ENCODE data around the gene USH1G.
"Not testable (repeated sequence)": the region's sequence is repeated elsewhere in the genome, so short reads cannot be mapped to it uniquely, and the experiment has no call there.

The USH1G gene

DNA sequence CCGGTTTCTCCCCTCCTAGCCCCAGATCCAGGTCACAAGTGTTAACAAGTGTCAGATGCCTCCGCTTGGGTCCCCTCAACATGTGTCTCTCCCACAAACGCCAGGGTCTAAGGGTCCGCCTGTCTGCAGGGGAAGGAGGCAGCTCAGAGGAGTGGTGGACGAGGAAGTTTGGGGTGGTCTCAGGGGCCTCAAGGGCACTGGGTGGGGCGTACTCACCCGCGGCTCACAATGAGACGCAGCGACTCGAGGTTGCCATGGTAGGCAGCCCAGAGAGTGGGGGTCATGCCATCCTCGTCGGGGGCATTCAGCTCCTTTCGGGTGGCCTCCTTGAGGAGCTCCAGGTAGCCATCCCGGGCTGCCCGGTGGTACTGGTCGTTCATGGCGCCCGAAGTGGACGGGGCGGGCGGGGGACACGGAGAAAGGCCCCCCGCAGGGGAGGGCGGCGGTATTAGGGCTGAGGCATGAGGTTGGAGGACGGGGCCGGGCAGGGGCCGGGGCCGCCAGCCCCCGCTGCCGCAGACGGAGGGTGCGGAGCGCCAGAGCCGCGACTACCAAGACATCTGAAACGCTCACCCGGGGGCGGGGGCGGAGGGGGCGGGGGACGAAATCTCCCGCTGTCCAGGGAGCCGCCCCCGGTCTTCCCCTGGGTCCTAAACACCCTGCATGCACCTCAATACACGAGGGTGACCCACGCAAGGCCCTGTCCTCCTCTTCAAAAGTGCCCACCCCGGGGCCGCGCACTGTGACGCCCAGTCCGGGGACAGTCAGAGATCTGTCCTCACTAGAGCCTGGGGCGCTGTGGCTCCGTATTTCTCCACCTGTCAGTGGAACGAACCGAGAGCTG, at the start of gene USH1G:
Gene USH1G (minus strand): TSS at position 562 of the 844 bp plus-strand sequence. CDS start 182 bp downstream, at position 380.
- DNase-seq, result no peak

DNA sequence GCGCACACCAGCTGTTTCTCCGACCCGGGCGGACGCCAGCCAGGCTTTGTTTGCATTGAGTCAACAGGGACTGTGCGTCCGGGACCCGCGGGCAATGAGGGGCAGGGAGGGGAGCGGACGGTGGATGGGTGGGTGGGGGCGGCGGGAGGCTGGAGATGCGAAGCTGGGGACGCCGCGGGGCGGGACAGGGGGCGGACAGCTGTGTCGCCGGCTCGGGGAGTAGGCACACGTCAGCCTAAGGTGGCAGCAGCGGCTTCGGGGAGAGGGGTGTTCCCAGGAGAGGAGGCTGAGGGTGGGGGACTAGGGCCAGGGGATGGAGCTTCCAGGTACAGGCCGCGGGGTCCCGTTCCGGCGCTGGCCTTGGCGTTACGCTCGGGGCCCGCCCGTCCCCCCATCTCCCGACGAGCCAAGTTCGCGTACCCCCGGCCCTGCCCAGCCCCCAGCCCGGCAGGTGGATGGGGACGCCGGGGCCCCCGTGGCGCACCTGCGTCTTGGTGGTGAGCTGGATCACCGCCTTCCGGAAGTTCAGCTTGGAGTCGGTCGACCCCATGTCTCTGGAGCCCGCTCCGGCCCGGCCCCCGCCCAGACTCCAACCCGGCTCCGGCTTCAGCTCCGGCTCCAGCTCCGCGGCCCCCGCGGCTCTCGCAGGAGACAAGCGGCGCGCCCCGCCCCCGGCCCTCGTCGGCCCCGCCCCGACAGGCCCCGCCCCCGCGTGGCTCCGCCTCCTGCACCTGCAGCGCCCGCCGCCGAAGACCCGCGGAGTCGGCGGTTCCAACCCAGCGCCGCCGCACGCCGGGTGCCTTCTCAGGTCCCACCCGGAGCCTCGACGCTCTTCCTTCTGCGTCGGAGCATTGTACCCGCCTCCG, 49.3 kb upstream of the USH1G start, which contains the start of gene HID1:
Gene HID1 (minus strand): TSS at position 653 of the 866 bp plus-strand sequence. CDS start 103 bp downstream, at position 550.
- DNase-seq, result peak; percentile 85

DNA sequence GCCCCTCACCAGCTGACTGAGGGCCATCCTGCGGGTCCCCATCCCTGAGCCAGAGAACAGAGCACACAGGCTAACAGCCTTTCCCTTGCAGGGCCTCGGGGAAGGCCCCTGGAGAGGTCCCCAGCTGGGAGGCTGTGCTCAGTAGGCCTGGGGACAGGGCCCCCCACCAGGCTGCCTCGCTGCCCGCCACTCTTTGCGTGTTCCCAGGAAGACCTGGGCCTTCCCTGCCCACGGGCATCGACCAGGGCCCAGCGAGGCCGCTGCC, 48.7 kb upstream of the USH1G start:
- DNase-seq, result no peak

- no peak for DNase-seq
Observed at GRCh38 chr17:74971069-74971841, 48.2 kb upstream of the USH1G start.

DNA sequence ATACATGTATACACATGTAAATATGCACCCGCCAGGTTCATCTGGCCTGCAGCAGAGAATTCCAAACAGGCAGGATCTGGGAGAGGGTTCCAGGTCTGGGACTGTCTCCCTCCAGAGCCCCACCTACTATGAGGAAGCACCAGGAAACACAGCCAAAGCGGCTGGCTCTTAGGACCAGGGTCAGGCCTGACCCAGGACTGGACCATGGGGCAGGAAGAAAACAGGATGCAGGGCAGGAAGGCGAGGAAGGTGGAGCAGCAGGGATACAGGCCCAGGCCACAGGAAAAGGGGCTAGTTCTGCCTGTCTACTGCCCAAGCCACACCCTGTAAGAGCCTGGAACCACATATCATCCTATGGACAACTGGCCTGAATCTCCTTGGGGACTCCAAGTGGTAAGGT, 47.3 kb upstream of the USH1G start:
- no peak for DNase-seq

DNA sequence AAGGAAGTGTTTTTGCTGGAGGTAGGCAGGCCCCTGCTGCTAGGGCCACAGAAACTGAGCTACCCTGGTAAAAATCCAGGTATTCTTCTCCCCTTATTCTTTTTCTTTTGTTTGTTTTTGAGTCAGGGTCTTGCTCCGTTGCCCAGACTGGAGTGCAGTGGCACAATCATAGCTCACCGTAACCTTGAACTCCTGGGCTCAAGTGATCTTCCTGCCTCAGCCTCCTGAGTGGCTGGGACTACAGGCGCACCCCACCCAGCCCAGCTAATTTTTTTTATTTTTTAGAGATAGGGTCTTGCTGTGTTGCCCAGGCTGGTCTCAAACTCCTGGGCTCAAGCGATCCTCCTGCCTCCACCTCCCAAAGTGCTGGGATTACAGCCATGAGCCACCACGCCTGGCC, 46.4 kb upstream of the USH1G start:
- not testable (repeated sequence) for DNase-seq

DNA sequence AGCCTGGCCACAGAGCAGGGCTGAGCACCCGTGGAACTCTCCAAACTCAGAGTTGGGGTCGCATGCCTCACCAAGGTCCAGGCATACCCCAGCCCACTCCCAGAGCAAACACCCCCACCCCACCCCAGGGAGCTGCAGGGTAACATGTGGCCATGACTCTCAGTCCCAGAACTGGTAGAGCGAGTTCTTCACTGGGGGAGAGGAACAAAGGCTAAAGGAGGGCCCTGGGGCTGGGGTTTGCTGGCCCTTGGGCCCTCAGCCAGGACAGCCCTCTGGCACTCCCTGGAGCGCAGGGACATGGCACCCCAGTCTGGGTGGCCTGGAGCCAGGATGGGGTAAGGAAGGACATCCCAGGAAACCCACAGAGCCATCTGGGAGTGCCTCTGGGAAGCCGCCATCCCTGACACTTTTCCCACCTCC, 45.3 kb upstream of the USH1G start:
- DNase-seq, result no peak

GRCh38 chr17:74964988-74965622, 42.0 kb upstream of the USH1G start:
- no peak for DNase-seq

DNA sequence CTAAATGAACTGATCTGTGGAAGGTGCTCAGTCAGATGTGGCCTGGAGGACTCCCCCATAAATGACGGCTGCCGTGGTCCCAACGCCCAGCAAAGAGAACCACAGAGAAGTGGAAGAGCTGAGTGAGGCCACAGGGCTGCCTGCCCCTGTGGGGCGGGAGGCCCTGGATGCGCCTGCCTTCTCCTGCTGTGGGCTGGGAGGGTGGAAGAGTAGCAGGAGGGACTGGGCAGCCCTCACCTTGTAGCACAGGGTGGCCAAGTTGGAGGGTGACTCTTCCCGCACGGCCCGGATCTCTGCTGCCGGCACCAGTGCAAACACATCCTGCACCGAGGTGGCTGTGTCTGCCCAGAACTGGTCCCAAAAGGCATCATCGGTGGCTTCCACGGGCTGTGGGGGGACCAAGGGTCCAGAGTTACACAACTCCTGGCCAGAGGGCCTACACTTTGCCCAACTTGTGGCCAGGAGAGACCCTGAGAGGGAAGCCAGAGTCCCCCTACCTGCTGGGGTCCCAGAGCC, 41.2 kb upstream of the USH1G start:
- DNase-seq, result no peak

- DNase-seq, result no peak
Observed at GRCh38 chr17:74963656-74964055, 40.6 kb upstream of the USH1G start.

DNA sequence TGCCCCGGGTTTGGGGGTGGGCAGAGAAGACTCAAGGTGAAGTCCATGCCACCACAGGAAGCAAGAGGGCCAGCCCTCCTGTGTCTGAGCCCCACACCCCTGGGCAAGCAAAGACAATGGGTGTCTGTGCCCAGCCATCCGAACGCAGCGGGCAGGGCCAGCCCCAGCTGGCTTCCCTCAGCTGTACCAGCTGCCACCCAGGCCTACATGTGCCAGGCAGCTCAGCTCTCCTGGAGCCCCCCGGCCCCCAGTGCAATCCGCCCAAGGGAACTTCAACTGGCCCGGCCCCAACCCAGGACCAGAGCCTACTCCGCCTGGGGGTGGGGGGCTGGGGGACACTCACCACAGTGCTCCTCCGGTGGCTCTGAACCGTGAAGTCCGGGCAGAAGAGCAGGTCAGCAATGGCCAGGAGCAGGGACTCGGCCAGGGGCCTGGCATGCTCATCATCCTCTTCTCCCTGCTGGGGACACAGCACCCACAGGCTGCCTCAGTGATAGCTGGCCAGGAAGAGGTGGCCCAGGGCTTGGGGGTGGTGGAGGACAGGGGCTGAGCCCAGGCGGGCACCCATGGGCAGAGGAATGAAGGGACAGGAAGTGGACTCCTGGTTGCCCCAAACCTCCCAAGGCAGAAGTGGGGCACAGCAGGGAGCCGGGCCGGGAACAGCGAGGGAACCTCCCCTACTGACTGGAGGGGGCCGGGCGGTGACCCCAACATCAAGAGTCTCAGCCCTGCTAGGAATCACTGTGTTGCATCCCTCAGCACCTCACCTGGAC, 39.8 kb upstream of the USH1G start:
- no peak for DNase-seq

- DNase-seq, result peak; percentile 84
Observed at GRCh38 chr17:74961657-74962350, 38.7 kb upstream of the USH1G start.

- peak; percentile 57 for DNase-seq
Observed at GRCh38 chr17:74960570-74961342, 37.7 kb upstream of the USH1G start.

DNA sequence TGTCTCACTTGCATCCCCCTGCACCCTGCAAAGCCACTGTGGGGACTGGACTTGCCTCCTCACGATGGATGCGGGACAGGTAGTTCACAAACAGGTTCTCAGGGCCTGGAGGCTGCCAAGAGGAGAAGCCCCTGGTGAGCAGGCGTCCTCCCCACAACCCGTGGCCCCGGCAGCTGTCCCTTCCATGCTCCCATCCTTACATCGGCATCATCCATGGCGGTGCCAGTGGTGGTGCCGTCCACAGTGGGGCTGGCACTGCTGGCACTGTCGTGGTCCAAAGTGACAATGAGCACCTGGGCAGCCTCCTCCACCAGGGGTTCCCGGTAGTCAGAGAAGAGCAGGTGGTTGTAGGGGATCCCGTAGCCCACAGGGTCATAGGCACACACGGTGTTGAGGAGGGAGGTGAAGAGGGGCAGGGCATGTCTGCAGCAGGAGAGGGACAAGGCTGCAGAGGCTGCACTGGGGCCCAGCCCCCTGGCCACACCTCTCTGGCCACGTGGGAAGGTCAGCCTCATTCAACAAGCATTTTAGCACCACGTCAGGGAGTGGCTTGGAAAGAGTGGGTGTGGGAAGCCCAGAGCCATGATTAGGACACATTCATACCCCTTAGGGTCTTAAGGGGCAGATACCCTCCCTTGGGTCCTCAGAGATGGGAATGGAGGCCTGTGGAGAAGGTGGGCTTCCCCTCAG, 36.9 kb upstream of the USH1G start:
- DNase-seq, result no peak

DNA sequence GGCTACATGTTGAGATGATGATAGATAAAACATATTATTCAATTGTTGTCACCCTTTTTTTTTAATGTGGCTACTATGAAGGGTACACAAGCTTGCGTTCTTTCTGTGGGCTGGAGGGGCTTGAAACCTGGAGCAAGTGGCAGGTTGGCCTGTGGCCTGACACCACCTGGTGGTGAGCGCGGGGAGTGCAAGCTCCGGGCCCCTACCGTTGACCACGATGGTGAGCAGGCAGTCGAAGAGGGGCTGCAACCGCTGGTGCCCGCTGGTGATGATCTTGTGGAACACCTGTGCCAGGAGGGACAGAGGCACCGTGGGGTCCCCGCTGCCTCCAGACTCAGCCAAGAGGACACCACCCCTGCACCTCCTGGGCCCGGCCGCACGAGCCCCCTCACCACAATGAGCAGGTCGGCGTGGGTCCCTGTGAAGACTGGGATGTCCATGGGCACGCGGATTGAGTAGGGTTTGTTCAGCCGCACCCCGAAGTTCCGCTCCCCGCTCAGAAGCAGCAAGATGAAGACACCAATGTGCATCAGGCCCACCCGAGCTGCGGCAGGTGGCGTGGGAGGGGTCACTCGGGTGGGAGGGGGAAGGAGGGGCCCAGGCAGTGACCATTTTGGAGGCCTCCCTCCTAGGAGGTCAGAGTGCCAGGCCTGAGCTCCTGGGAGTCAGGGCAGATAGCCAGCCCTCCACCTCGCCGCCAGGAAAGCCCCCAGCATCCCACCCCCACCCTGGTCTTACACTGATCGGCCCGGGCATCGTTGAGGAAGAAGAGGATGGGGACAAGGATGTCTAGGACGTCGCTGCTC, 35.1 kb upstream of the USH1G start:
- DNase-seq, result peak; percentile 79

- DNase-seq, result no peak
Observed at GRCh38 chr17:74956093-74956492, 33.0 kb upstream of the USH1G start.

DNA sequence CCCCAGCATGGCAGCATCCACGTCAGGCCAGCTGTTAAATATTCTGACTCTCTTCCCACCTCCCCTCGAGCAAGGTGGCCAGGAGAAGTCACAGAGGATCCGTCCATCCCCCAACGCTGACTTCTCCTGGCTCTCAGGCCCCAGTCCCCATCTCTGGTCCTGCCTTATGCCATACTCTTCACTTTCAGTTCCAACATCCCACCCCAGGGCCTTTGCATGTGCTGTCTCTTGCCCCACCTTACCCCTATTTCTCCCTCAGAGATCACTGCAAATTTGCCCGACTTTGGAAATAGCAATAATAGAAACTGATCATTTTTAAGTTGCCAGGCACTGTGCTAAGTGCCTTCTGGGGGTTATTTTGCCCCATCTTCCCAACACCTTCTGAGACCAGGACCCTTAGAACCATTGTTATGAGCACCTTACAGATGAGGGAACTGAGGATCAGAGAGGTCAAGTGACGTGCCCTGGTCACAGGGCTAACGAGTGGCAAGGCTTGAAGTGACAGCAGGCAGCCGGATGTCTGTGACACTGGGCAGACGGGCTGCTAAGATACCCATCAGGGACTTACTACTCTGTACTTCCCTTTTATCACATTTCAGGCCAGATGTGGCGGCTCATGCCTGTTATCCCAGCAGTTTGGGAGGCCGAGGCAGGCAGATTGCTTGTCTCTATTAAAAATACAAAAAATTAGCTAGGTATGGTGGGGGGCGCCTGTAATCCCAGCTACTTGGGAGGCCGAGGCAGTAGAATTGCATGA, 31.8 kb upstream of the USH1G start:
- no peak for DNase-seq

DNA sequence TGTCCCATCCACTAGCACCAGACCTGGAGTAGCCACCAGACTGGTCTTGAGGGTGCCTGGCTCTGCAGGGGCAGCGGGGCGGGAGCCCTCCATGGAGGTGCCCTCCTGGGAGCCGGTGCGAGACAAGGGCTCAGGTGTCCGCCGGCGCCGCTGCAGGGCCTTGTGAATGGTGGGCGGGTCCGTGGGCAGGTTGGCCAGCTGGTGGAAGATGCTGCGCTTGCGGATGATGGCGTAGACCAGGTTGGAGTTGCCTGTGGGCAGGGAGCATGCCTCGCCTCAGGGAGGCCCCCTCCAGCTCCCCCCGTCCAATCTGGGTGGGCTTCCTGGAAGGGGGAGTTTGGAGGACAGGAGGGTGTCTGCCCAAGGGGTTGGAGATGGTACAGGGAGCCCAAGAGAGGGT, 31.1 kb upstream of the USH1G start:
- no peak for DNase-seq

Measured in CD4-positive, alpha-beta T cell treated with Interleukin-10 for 1 hour (primary cell).